GM19372 (cell line): ENCODE results near the gene NPSR1.
"Not testable (repeated sequence)": the region's sequence is repeated elsewhere in the genome, so short reads cannot be mapped to it uniquely, and the experiment has no call there.

Experiments used
- ATAC-seq: cut with Tn5 transposase; IDR thresholded peaks from one replicate; pipeline ENCODE4 v1.9.1; 2021; ENCODE audit warnings: mild to moderate bottlenecking, low read depth, moderate library complexity; ENCODE audit not compliant: unreplicated experiment

NPSR1 gene

DNA sequence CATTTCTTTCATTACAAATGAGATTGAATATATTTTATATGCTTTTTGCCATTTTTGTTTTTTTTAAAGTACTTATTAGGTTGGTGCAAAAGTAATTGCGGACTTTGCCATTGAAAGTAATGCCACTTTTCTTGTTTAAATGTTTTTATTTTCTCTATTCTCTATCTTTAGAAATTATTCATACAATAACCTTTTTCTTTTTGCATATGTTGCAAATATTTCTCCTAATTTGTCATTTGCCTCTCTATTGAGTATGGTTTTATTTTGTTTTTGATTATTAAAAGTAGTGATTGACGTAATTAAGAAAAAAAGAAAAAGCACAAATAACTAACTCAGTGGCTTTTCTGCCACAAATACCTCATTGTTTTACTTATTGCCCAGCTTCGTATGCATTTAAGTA lies 172.4 kb downstream of the NPSR1 start:
- ATAC-seq: no peak

DNA sequence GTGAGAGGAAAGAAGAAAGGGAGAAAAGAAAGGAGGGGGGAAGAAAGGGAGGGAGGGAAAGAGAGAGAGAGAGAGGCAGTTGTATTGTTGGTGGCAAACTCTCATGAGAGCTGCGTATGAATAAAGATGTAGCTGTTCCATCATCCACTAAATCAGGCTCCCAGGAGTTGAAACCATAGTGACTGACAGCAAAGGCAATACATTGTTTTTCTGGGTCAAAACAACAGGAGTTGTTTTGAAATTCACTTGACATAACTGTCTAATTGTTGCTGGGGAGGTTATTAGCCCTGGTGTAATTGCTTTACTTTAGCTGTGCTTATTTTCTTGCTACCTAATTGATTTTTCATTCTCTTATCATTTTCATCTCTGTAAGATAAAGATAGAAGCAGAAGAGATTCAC lies 173.4 kb downstream of the NPSR1 start:
- ATAC-seq: no peak

DNA sequence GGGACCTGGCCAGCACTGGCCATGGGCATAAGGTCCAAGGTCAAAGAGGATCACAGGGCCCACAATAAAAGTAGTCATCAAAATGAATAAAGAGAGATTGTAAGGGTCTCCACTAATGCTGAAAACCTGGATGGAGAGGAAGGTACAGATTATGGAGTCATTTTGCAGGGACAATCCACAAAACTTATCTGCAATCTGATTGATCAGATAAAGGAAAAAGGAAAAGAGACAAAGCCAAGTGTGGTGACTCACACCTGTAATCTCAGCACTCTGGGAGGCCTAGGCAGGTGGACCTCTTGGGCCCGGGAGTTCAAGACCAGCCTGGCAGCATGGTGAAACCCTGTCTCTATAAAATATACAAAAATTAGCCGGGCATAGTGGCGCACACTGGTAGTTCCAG lies 174.0 kb downstream of the NPSR1 start:
- ATAC-seq: no peak

DNA sequence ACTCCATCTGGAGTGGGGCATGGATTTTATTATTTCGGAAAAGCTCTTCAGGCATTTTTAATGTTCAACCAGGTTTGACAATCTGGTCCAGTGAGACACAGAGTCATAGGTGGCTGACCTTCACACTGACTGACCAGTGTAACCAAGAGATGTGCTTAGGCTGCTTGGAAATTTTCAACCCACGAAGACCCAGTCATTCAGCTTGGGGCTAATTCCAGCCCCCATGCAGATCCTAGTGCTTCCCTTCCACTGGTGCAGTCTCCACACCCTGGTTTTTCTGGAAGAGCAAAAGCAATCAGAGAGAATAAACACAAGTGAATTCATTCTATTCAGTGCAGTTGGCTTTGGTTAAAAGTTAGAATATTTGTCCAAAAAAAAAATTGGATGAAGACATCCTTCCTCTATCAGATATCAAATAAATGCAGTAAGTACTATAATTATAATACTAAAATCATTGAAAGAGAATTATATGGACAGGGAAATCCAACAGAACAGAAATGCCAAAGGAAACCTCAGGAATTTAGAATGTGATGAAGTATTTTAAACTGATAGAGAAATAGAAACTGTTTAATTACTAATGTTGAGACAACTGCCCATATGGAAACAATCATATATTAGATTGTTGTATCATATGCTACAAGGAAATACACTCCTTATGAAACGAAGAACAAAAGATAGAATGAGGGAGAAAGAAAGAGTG lies 178.0 kb downstream of the NPSR1 start:
- ATAC-seq: no peak

DNA sequence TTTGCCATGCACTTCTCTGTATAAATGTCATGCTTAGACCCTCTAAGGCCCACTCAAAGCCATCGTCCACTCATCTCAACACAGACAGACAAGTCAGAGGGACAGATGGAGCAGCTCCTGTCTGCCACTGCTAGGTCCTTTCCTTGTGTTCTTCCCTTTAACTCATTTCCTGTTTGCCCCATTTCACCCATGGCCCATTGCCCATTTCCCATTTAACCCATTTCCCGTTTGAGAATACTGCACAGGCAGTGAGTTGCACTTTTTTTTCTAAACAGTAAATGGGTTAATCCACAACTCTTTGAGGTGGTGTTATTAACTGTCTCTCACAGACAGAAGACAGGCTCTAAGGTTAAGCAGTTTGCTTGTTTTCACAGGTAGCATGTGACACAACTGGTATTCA lies 179.3 kb downstream of the NPSR1 start:
- no peak for ATAC-seq

DNA sequence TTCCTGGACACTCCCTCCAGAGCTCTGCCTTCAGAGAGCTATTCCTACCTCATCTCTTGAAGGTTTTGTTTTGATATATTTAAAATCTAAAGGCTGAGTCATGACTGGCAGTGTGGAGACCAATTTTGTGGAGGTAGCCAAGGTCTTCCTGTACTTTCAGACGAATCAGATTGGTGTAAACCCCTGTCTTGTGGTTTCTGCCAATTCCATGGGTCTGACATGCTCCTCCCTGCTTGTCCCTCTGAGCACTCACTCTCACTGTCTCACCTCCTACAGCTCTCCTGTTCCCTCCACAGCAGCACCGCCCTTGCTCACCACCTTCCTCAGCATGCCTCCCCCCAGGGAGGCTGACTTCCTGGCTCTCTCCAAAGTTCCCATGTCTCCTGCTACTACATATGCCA lies 179.8 kb downstream of the NPSR1 start:
- no peak for ATAC-seq

DNA sequence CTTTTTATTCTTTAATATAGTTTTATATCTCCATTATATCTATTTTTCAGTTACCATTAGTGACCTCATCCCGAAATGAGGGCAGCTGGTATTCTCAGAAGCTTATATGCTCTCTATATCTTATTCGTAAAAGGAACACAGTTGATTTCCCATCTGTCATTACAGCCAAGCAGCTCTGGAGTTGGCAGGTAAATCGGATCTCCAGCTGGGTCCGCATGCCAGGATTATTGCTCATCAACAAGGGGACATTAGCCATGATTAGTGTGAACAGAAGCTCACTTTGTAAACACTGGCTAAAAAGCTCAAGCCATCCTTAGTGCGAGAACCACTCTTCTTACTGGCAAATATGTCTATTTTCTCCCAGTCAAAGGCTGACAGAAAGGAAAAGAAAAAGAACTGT lies 180.3 kb downstream of the NPSR1 start:
- ATAC-seq: no peak

DNA sequence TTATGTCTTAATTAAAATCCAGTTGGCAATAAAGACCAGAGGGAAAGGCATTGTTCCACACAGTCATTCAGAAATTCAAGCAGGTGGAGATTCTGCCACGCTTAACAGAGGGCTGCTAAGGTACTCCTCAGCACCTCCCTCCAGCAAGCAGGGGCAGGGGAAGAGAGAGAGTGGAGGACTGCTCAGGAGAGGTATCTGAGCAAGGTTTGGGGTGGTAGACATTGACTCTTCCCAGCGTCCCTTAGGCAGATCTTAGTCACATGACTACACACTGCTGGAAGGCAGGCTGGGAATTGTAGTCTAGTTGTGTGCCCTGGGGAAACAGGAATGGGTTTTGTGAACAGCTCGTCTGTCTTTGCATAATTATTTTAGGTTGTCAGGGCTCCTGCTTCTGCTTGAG lies 181.6 kb downstream of the NPSR1 start:
- ATAC-seq: no peak

DNA sequence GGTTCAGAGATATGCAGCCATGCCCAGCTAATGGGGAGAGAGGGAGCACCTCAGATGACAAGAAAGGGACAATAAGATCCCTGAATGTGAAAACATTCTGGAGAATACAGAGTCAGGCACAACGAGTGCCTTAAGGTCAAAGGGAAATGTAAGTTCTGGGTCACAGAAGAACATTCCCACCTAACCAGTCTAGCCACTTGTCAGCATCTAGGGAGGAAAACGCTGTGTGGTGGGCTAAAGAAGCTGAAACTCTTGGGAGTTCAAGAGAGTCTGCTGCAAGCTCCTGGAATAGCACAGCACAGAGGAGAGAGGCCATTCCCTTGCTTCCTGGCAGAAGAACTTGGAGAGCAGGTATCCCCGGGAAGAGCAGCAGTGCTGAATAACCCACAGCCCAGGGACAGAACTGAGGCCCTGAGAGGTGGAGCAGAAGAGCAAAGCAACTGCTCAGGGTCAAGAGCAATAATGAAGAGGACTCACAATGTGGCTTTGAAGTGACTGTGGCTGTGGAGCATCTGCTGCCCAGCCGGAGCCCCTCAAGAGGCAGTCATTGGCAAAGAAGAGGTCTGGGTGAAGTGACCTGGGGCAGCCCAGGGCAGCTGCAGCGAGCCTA lies 182.3 kb downstream of the NPSR1 start:
- ATAC-seq: no peak

DNA sequence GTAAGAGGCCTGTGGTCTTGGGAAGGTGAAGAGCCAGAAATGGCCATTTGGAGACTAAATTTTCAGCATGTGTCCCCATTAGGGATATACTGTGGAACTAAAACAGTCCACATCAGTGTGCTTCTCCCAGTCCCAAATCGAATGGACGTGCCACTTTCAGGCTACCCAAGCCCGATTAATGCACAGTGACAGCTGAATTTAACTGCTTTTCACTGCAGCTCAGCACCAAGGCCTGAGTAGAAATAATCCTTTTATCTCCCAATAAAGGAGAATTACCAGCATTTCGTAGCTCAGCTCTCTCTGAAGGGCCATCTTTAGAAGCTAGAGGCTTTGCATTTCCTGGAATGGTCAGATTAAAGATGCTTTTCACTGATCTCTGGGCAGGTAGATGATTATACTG lies 183.3 kb downstream of the NPSR1 start:
- no peak for ATAC-seq

DNA sequence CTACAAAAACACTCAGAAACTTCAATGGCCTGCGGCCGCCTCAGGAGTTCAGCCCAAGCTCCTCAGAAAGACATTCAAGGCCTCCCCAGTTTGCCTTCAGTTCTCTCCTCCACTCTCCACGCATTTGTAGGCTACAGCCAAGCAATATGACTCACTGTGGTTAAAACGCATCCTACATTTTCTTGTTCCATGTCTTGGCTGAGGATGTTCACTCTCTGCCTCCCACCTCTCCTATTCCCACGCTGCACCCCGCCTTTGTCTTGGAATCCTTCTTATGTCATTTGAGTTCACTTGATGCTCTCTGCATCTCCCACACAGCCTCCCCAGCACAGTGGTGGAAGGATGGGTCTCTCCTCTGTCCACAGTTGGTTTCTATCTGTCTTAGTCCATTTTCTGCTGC lies 184.8 kb downstream of the NPSR1 start:
- no peak for ATAC-seq

DNA sequence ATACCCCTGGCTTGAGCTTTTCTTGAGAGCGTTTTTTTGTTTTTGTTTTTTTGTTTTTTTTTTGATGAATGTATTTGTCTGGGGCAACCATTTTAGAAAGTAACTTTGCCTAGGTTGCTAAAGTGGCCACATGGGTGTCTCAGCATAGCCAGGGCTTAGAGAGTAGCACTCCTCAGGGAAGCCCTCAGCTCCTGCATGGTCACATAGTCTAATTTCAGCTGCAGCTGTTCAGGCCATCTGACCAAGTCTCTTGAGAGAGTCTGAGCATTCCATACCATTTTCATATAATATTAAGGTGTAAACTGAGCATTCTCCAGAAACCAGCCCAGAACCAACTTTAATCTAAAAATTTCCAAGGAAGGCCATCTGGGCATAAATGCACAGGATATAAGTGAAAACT lies 186.4 kb downstream of the NPSR1 start:
- ATAC-seq: no peak

DNA sequence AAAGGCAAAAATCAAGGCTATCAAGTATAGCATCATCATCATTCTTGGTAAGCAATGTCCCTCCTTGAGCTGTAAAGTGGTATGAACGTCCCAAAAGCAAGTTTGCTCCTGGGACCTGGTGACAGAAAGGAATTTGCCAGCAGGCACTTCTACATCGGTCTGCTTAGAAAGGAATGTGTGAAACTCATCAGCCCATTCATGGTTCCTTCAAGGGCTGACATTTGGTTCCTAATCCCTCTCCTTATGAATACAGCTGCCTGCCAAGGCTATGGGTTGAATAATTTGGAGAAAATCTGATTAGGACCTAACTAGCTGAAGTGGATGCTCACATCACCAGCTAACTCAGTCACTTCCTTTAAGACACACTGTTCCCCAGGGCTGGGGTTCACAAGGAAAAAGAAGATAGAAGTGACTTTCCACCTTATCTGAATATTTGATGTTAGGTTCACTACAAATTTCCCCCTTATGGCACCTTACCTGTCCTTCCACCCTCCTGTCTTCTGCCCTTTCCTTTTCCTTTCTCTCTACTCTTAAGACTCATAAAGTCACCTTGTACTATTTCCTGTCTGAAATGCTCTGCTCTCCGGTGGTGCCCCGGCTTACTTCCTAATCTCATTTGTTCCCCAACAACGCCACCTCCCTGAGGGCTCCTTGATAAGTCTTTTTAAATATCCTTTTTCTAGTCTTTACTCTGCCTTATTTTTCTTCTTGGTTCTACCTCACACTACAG lies 187.1 kb downstream of the NPSR1 start:
- ATAC-seq: no peak

DNA sequence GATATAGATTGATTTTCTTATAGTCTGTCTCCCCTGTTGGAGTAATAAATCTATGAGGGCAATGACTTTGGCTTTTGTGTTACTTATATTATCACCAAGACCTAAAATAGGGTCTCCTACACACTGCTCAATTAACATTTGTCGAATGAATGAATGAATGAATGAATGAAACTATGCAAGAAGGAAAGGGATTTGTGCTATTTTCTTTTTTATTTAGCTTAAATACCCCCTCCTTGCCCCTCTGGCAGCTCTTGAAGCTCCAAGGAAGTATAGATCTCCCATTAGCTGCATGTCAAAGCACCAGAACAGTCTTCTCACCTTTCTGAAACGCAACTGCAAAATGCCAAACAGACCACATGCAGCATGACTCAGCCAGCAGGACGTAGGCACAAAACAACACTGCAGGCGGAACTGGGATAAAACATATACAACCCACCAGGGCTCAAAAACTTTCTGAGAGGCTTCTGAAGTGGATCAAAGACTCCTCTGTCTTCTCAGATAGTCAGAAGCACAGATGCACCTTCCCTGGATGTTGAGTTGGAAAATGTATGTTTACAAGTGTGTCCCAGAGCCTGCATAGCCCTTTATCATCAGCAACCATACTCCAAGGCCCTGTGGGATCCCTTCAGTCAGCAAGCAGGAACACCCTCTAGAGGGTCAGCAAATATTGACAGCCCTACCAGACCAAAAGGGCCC lies 187.8 kb downstream of the NPSR1 start:
- no peak for ATAC-seq

DNA sequence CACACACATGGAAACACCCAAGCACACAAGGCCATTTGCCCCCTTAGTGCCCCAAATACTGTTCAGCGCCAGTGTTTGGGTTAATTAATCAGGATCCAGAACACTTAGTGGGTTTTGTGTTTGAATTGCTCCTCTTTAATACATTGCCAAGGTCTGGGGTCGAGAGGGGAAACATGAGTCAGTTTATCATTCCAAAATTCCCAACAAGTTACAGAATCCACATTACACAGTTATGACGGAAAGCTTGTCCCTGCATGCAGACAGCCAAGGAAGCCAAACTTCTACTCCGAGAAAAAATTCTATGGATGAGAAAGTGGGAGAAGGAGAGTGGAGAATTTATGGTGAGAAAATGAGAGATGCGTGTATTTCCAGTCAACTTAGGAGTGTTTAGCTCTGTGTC lies 189.0 kb downstream of the NPSR1 start:
- ATAC-seq: no peak

DNA sequence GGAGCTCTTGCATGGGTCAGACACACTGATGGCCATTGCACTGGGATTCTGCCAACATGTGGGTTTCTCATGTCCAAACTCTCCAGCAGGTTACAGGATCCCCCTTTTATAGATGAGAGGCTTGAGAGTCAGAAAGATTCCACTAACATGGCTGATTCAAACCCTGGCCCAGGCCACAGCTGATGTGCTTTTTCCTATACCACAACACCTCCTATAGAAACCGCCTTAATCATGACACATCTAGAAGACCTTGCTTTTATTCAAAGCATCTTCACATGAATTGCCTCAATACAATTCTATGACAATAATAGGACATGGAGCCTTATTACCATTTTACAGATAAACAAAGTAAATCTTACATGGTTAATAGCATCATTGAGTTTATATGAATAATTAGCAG lies 190.7 kb downstream of the NPSR1 start:
- no peak for ATAC-seq

DNA sequence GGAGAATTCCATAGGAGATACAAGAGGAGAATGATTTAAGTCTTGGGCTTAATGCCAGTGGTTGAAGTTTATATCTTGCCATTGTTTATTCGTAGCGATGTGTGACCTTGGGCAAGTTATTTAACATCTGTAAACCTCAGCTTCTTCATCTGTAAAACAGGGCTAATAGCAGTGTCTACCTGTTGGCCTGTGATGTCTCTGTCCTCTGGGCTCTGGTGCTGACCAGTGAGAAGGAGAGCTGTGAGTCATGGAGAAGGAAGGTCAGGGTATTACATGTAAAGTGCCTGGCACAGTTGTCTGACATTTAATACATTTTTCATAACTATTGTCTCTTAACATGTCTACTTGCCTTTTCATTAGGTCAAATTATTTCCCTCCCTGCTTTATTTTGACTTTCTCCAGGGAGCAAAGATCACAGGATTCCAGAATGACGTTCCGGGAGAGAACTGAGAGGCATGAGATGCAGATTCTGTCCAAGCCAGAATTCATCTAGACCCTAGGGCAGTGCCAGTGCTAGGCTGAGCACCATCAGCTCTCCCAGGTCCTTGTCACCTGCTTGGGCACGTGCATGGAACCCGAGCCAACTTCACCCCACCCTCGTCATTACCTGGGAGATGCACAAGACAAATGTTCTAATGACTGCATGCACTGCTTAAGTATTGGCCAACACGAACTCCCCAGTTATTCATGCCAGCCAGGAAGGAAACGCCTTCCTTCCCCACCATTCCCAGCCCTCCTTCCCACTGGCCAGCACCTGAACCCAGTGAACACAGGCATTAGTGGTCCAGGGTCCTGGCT lies 191.3 kb downstream of the NPSR1 start:
- ATAC-seq: no peak

DNA sequence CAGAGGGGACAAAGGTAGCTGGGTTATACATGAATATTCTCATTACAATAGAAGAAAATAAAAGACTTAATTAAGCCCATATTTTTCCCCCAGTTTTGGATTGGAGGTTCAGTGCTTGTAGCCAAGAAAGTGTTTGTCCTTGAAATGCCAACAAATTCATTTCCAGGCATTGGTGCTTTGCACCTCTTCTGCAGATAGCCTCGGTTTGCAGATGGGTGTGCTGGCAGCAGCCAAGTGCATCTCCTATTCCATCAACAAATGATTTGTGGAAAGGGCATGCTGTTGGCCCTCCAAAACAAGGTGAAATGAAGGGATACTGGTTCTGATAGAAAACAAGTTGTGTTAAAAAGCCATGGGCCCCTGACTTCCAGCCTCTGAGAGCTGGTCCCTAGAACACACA lies 192.0 kb downstream of the NPSR1 start:
- ATAC-seq: no peak

DNA sequence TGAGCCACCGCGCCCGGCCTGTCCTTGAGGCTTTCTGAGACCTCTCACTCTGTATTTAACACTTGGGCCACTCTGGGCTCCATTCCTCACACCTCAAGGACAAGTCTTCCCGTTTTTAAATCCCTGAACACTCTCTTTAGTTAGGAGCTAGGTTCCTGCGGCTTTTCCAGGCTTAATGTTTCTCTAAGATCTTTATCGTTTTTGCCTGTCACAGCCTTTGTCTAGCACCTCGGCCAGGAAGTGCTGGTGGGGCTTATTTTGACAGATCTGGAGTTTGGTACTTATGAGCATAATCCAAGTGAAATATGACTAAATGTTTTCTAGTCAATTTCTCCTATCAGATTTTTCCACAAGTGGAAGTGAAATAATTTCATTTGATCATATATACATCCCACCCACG lies 192.7 kb downstream of the NPSR1 start:
- ATAC-seq: no peak

DNA sequence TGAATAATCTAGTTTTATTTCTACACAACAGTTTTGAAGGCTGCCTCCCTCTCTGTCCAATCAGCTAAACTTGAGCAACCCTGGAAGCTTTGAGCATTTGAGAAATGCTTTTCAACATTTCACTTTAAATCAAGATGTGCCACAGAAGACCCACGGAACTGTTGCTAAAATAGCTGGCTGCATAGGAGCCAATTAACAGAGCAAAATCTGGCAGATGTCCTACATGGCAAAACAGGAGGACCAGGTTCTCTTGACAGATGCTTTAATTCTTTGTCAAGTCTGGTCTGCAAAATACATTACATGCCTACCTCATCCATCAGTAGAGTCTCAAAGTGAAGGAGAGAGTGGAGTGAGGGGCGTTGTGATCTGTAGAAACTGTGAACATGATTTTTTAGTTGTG lies 193.4 kb downstream of the NPSR1 start:
- ATAC-seq: no peak

DNA sequence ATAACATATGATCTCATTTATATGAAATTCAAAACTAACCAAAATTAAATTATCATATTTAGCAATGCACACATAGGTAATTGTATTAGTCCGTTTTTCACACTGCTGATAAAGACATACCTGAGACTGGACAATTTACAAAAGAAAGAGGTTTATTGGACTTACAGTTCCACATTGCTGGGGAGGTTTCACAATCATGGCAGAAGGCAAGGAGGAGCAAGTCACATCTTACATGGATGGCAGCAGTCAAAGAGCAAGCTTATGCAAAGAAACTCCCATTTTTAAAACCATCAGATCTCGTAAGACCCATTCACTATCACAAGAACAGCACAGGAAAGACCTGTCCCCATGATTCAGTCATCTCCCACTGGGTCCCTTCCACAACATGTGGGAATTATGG lies 200.4 kb downstream of the NPSR1 start:
- not testable (repeated sequence) for ATAC-seq
